Ascending aorta (tissue), 2 donors: ENCODE measurements around the gene TRPM6. TPM values are rescaled to one million over a fixed set of nuclear protein-coding genes. Genes with fewer than 3 reads are reported as not detected.
A peak's percentile ranks its signal among the peaks of the same experiment; 100 is the strongest.

Source experiments
- DNase-seq, 2 donors: peaks; one replicate each; pipeline ENCODE4 v3.0.0-alpha.2; 2019; ENCODE audit warnings: low spot score in 2 of 2
- H3K27ac ChIP-seq, 2 donors: fragments of 200-600 bp; sonication (generic); one replicate each; pipeline ENCODE4 v1.5.1; 2016 to 2017; ENCODE audit warnings: mild to moderate bottlenecking in 1 of 2
- H3K27me3 ChIP-seq: fragments of 200-600 bp; sonication (generic); one replicate; pipeline ENCODE4 v1.5.1; 2017
- H3K36me3 ChIP-seq, 2 donors: fragments of 200-600 bp; sonication (generic); one replicate each; pipeline ENCODE4 v1.5.1; 2016
- H3K4me1 ChIP-seq, 2 donors: fragments of 200-600 bp; sonication (generic); one replicate each; pipeline ENCODE4 v1.5.1; 2016 to 2017; ENCODE audit warnings: mild to moderate bottlenecking in 1 of 2
- H3K4me3 ChIP-seq, 2 donors: fragments of 200-600 bp; sonication (generic); one replicate each; pipeline ENCODE4 v1.5.1; 2016 to 2017; ENCODE audit warnings: mild to moderate bottlenecking in 1 of 2
- H3K9me3 ChIP-seq, 2 donors: fragments of 200-600 bp; sonication (generic); one replicate each; pipeline ENCODE4 v1.5.1; 2016
- CTCF ChIP-seq, 3 experiments: fragments of 200-600 bp in 2 of 3; fragments of 450-650 bp in 1 of 3; sonication (generic) in 2 of 3; IDR thresholded peaks; one replicate each; pipeline ENCODE4 v1.5.1; 2016 to 2019; ENCODE audit warnings: antibody characterized with exemption in 3 of 3, mild to moderate bottlenecking in 1 of 3, moderate library complexity in 1 of 3
- intact Hi-C: fragments of 100-400 bp; cut with DNase I; formaldehyde crosslinking; loops from one replicate; pipeline ENCODE4 v1.15.1; 2023
- total RNA-seq: library from RNA; depleted of rRNA; stranded (reverse); fragments of >200 nt; gene quantifications from one replicate; pipeline ENCODE4 v1.1.0, GENCODE V29; 2016

The TRPM6 gene
- total RNA-seq, 1 donor from 2014 or later = 0.96 TPM

- Histone ChIP-seq H3K9me3 (no peaks in the 10 kb centered on the region), H3K4me3 (no peak overlapping the region), H3K27me3 (no peaks in the 10 kb centered on the region), H3K4me1 (no peaks in the 10 kb centered on the region), H3K36me3 (no peaks in the 10 kb centered on the region), H3K27ac (no peak overlapping the region)
- intact Hi-C loops = no loop called here
- no peak for TF ChIP-seq CTCF (IDR thresholded peaks at IDR 0.05)
- no peak for DNase-seq
Observed at GRCh38 chr9:74771672-74772071, 116.0 kb downstream of the TRPM6 start.

GRCh38 chr9:74771262-74771585 is 116.5 kb downstream of the TRPM6 start:
- TF ChIP-seq CTCF (IDR thresholded peaks at IDR 0.05) = no peak
- H3K36me3 ChIP-seq = no peaks in the 10 kb centered on the region
- H3K4me1 ChIP-seq = no peaks in the 10 kb centered on the region
- no peak overlapping the region for H3K27ac ChIP-seq
- intact Hi-C loops = no loop called here
- no peak for DNase-seq
- no peaks in the 10 kb centered on the region for H3K9me3 ChIP-seq
- no peak overlapping the region for H3K4me3 ChIP-seq
- H3K27me3 ChIP-seq = no peaks in the 10 kb centered on the region

GRCh38 chr9:74770508-74771261 is 117.0 kb downstream of the TRPM6 start:
- peak in 2 of 3 experiments; percentile 39 to 42 for TF ChIP-seq CTCF (IDR thresholded peaks at IDR 0.05)
- intact Hi-C loops = no loop called here

GRCh38 chr9:74765481-74765971 is 122.2 kb downstream of the TRPM6 start:
- Histone ChIP-seq H3K4me3 (no peak overlapping the region), H3K27me3 (no peaks in the 10 kb centered on the region), H3K9me3 (no peaks in the 10 kb centered on the region), H3K36me3 (no peaks in the 10 kb centered on the region), H3K27ac (no peak overlapping the region), H3K4me1 (no peaks in the 10 kb centered on the region)
- DNase-seq = no peak
- intact Hi-C loops = no loop called here
- no peak for TF ChIP-seq CTCF (IDR thresholded peaks at IDR 0.05)

More at GRCh38 chr9:74770508-74771261, 117.0 kb downstream of the TRPM6 start:
- Histone ChIP-seq H3K36me3 (no peaks in the 10 kb centered on the region), H3K27ac (no peak overlapping the region), H3K4me3 (no peak overlapping the region), H3K9me3 (no peaks in the 10 kb centered on the region), H3K27me3 (no peaks in the 10 kb centered on the region), H3K4me1 (no peaks in the 10 kb centered on the region)
- no peak for DNase-seq

GRCh38 chr9:74762950-74763349 is 124.8 kb downstream of the TRPM6 start:
- Histone ChIP-seq H3K36me3 (no peaks in the 10 kb centered on the region), H3K4me3 (no peak overlapping the region), H3K27me3 (no peaks in the 10 kb centered on the region), H3K4me1 (no peaks in the 10 kb centered on the region), H3K27ac (no peak overlapping the region), H3K9me3 (no peaks in the 10 kb centered on the region)
- intact Hi-C loops = no loop called here
- no peak for TF ChIP-seq CTCF (IDR thresholded peaks at IDR 0.05)
- DNase-seq = no peak
